GM10847 (cell line): ENCODE data around the gene GAREM1.

Experiments used
- POLR2A ChIP-seq: IDR thresholded peaks from 2 replicates; pipeline ENCODE4 v1.6.1; 2011; ENCODE audit not compliant: insufficient read length; ENCODE audit errors: extremely low read depth

GAREM1 gene

GRCh38 chr18:32437100-32437834 lies 33.4 kb downstream of the GAREM1 start:
- no peak for TF ChIP-seq POLR2A

GRCh38 chr18:32435631-32436500 lies 34.8 kb downstream of the GAREM1 start:
- no peak for TF ChIP-seq POLR2A

- no peak for TF ChIP-seq POLR2A
Measured at GRCh38 chr18:32431753-32432152, 38.9 kb downstream of the GAREM1 start.

GRCh38 chr18:32429402-32429801 lies 41.3 kb downstream of the GAREM1 start:
- no peak for TF ChIP-seq POLR2A

- TF ChIP-seq POLR2A, result no peak
Measured at GRCh38 chr18:32427084-32427900, 43.4 kb downstream of the GAREM1 start.

- TF ChIP-seq POLR2A, result no peak
Measured at GRCh38 chr18:32425466-32425865, 45.2 kb downstream of the GAREM1 start.

- TF ChIP-seq POLR2A, result no peak
Measured at GRCh38 chr18:32424696-32425095, 46.0 kb downstream of the GAREM1 start.

GRCh38 chr18:32422978-32423740 lies 47.5 kb downstream of the GAREM1 start:
- no peak for TF ChIP-seq POLR2A

- no peak for TF ChIP-seq POLR2A
Measured at GRCh38 chr18:32422201-32422600, 48.5 kb downstream of the GAREM1 start.

- no peak for TF ChIP-seq POLR2A
Measured at GRCh38 chr18:32420084-32420750, 50.5 kb downstream of the GAREM1 start.

GRCh38 chr18:32418148-32418547 lies 52.5 kb downstream of the GAREM1 start:
- no peak for TF ChIP-seq POLR2A

- TF ChIP-seq POLR2A, result no peak
Measured at GRCh38 chr18:32405588-32405987, 65.1 kb downstream of the GAREM1 start.

- TF ChIP-seq POLR2A, result no peak
Measured at GRCh38 chr18:32401621-32402020, 69.1 kb downstream of the GAREM1 start.

GRCh38 chr18:32393407-32393806 lies 77.3 kb downstream of the GAREM1 start:
- no peak for TF ChIP-seq POLR2A
